GM12875 (cell line): ENCODE measurements around the gene SYT7.

Experiments
- H3K4me3 ChIP-seq: one replicate; pipeline ENCODE4 v1.5.1; 2011; ENCODE audit warnings: low read depth, low read length, control low read depth
- CTCF ChIP-seq: IDR thresholded peaks from 2 replicates; pipeline ENCODE4 v1.5.1; 2011; ENCODE audit warnings: low read depth, mild to moderate bottlenecking, control low read depth, inconsistent platforms, low read length, moderate library complexity, borderline replicate concordance; ENCODE audit not compliant: insufficient read depth

Gene SYT7

GRCh38 chr11:61553373-61554171 lies 27.3 kb downstream of the SYT7 start:
- no peak overlapping the region for H3K4me3 ChIP-seq

GRCh38 chr11:61552108-61552635 lies 28.7 kb downstream of the SYT7 start:
- no peak for TF ChIP-seq CTCF
- H3K4me3 ChIP-seq = no peak overlapping the region

More at GRCh38 chr11:61553373-61554171, 27.3 kb downstream of the SYT7 start:
- no peak for TF ChIP-seq CTCF

- H3K4me3 ChIP-seq = no peak overlapping the region
- TF ChIP-seq CTCF = no peak
These were observed 29.2 kb downstream of the SYT7 start for GRCh38 chr11:61551634-61552033.

GRCh38 chr11:61550665-61551227 lies 30.1 kb downstream of the SYT7 start:
- no peak overlapping the region for H3K4me3 ChIP-seq
- no peak for TF ChIP-seq CTCF

GRCh38 chr11:61549662-61550568 lies 31.0 kb downstream of the SYT7 start:
- no peak overlapping the region for H3K4me3 ChIP-seq
- TF ChIP-seq CTCF = no peak

GRCh38 chr11:61549177-61549576 lies 31.7 kb downstream of the SYT7 start:
- TF ChIP-seq CTCF = no peak
- H3K4me3 ChIP-seq = no peak overlapping the region
